Measurements from ENCODE around the gene EEF1AKMT1. TPM values are rescaled to one million over a fixed set of nuclear protein-coding genes. Genes with fewer than 3 reads are reported as not detected.

EEF1AKMT1 gene
- total and polyA plus RNA-seq, 10 of the 15 experiments (the other 5 are each of a cell fraction or from before 2014, with no cell fraction given) = 7.9 to 44.5 (median 11.0) TPM

DNA sequence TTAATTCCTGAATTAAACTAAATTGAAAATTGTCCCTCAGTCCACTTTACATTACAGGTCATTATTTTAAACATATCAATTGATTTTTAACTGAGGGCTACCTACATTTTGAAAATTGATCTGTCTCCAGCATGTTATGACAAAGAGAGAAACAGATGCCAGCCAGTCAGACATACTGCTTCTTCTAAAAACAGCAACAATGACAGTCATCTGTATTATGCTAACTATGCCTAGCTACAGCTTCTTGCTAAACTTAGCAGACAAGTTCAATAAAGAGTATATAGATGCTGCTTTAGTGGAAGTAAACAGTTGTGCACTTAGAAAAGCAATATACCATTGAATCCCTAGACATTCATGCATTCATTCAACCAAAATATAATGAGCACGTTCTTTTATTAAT, 48.6 kb upstream of the EEF1AKMT1 start (continued):
- TF ChIP-seq PKNOX1 (IDR thresholded peaks at IDR 0.05) (no peak), CBX5 (IDR thresholded peaks at IDR 0.05; ENCODE audit: low read depth) (no peak)
- TF ChIP-seq, protein P1, sequence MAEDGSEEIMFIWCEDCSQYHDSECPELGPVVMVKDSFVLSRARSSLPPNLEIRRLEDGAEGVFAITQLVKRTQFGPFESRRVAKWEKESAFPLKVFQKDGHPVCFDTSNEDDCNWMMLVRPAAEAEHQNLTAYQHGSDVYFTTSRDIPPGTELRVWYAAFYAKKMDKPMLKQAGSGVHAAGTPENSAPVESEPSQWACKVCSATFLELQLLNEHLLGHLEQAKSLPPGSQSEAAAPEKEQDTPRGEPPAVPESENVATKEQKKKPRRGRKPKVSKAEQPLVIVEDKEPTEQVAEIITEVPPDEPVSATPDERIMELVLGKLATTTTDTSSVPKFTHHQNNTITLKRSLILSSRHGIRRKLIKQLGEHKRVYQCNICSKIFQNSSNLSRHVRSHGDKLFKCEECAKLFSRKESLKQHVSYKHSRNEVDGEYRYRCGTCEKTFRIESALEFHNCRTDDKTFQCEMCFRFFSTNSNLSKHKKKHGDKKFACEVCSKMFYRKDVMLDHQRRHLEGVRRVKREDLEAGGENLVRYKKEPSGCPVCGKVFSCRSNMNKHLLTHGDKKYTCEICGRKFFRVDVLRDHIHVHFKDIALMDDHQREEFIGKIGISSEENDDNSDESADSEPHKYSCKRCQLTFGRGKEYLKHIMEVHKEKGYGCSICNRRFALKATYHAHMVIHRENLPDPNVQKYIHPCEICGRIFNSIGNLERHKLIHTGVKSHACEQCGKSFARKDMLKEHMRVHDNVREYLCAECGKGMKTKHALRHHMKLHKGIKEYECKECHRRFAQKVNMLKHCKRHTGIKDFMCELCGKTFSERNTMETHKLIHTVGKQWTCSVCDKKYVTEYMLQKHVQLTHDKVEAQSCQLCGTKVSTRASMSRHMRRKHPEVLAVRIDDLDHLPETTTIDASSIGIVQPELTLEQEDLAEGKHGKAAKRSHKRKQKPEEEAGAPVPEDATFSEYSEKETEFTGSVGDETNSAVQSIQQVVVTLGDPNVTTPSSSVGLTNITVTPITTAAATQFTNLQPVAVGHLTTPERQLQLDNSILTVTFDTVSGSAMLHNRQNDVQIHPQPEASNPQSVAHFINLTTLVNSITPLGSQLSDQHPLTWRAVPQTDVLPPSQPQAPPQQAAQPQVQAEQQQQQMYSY (CRISPR knock-in tag; IDR thresholded peaks at IDR 0.05) = no peak

GRCh38 chr13:20819715-20820114, 46.0 kb upstream of the EEF1AKMT1 start:
- BruUV-seq (replicated peaks) = no TSS peak
- Histone ChIP-seq H3K9me3 (replicated peaks; ENCODE audit: control insufficient read depth, insufficient read depth, low read length) (no peaks in the 10 kb centered on the region), H3K79me2 (ENCODE audit: control insufficient read depth, insufficient read depth, low read length) (no peaks in the 10 kb centered on the region), H3K4me1 (ENCODE audit: control insufficient read depth, insufficient read depth, low read length) (no peaks in the 10 kb centered on the region), H3K4me3 (no peak overlapping the region), H3K9ac (ENCODE audit: control insufficient read depth, insufficient read depth, low read length) (no peak overlapping the region), H3K36me3 (ENCODE audit: control insufficient read depth in 2 of 2, insufficient read depth in 2 of 2, low read length in 1 of 2) (peaks cover 0 to 14% of the 10 kb centered on the region in 2 experiments; a peak in 3 of 4 replicates), H3K27ac (ENCODE audit: control insufficient read depth, insufficient read depth) (no peak overlapping the region), H3K4me2 (ENCODE audit: control insufficient read depth, insufficient read depth) (no peak overlapping the region), H3K27me3 (replicated peaks in 1 of 2; ENCODE audit: control insufficient read depth in 2 of 2, insufficient read depth in 2 of 2, low read length in 1 of 2) (no peaks in the 10 kb centered on the region), H4K20me1 (ENCODE audit: control insufficient read depth, insufficient read depth) (no peaks in the 10 kb centered on the region), H2AFZ (ENCODE audit: control insufficient read depth, low read depth, low read length) (no peak overlapping the region)
- ChIA-PET SMC1A (ENCODE audit: uncharacterized antibody, unreplicated experiment) (interaction anchor here (1.1 to 1.6 kb wide), 2 partner anchors 9 to 14 kb away, joined by 4 read pairs; no protein-coding TSS in a partner anchor), CTCF (interaction anchor here (0.6 to 3.3 kb wide), 4 partner anchors 9 to 106 kb away, joined by 3 to 12 read pairs (median 6); no protein-coding TSS in a partner anchor), RAD21 (ENCODE audit: unreplicated experiment) (no interaction called here), POLR2A (no interaction called here)
- TF ChIP-seq KLF5 (IDR thresholded peaks at IDR 0.05; ENCODE audit: partially characterized antibody) = no peak
- no peak for TF ChIP-seq BRCA1 (IDR thresholded peaks at IDR 0.05; ENCODE audit: low read depth, low read length)
- intact Hi-C loops (cut with micrococcal nuclease; ENCODE audit: unreplicated experiment) (no loop called here), in situ Hi-C loops (cut with MboI) (no loop called here)
- WGBS (ENCODE audit: insufficient coverage, insufficient replicate concordance, low lambda C conversion rate, missing lambda C conversion rate) = 98% methylated on average over 3 of the region's 3 CpGs
- FAIRE-seq (no peak), DNase-seq (ENCODE audit: low read depth, low spot score) (no peak), ATAC-seq (no peak)

Measured in GM12878 (cell line).